Measurements from ENCODE around the gene OR4D2.

Gene OR4D2

GRCh38 chr17:58166682-58167081 is at the start of gene OR4D2:
OR4D2 (plus strand) TSS chr17:58166982; CDS start chr17:58169656, 2,674 bp downstream.
- TF ChIP-seq GATA3 (IDR thresholded peaks at IDR 0.05; ENCODE audit: low read depth, low read length) (no peak), GATA2 (IDR thresholded peaks at IDR 0.05; ENCODE audit: low read depth, low read length) (no peak)

- no peak for TF ChIP-seq GATA3 (IDR thresholded peaks at IDR 0.05; ENCODE audit: low read depth, low read length)
- no peak for TF ChIP-seq GATA2 (IDR thresholded peaks at IDR 0.05; ENCODE audit: low read depth, low read length)
Measured at GRCh38 chr17:58117382-58117781, 49.4 kb upstream of the OR4D2 start.

- TF ChIP-seq GATA3 (IDR thresholded peaks at IDR 0.05; ENCODE audit: low read depth, low read length) (no peak), GATA2 (IDR thresholded peaks at IDR 0.05; ENCODE audit: low read depth, low read length) (no peak)
Measured at GRCh38 chr17:58119491-58119890, 47.3 kb upstream of the OR4D2 start.

- TF ChIP-seq GATA2 (IDR thresholded peaks at IDR 0.05; ENCODE audit: low read depth, low read length) (no peak), GATA3 (IDR thresholded peaks at IDR 0.05; ENCODE audit: low read depth, low read length) (no peak)
Measured at GRCh38 chr17:58120195-58120822, 46.5 kb upstream of the OR4D2 start.

GRCh38 chr17:58121925-58122324 is 44.9 kb upstream of the OR4D2 start:
- no peak for TF ChIP-seq GATA2 (IDR thresholded peaks at IDR 0.05; ENCODE audit: low read depth, low read length)
- no peak for TF ChIP-seq GATA3 (IDR thresholded peaks at IDR 0.05; ENCODE audit: low read depth, low read length)

- TF ChIP-seq GATA3 (IDR thresholded peaks at IDR 0.05; ENCODE audit: low read depth, low read length) (no peak), GATA2 (IDR thresholded peaks at IDR 0.05; ENCODE audit: low read depth, low read length) (no peak)
Measured at GRCh38 chr17:58127846-58128245, 38.9 kb upstream of the OR4D2 start.

GRCh38 chr17:58136669-58137279 is 30.0 kb upstream of the OR4D2 start:
- TF ChIP-seq GATA2 (IDR thresholded peaks at IDR 0.05; ENCODE audit: low read depth, low read length): no peak
- TF ChIP-seq GATA3 (IDR thresholded peaks at IDR 0.05; ENCODE audit: low read depth, low read length): no peak

- TF ChIP-seq GATA2 (IDR thresholded peaks at IDR 0.05; ENCODE audit: low read depth, low read length) (no peak), GATA3 (IDR thresholded peaks at IDR 0.05; ENCODE audit: low read depth, low read length) (no peak)
Measured at GRCh38 chr17:58141505-58141904, 25.3 kb upstream of the OR4D2 start.

GRCh38 chr17:58144801-58145200 is 22.0 kb upstream of the OR4D2 start:
- no peak for TF ChIP-seq GATA3 (IDR thresholded peaks at IDR 0.05; ENCODE audit: low read depth, low read length)
- no peak for TF ChIP-seq GATA2 (IDR thresholded peaks at IDR 0.05; ENCODE audit: low read depth, low read length)

GRCh38 chr17:58147930-58148434 is 18.8 kb upstream of the OR4D2 start, which contains the start of gene OR4D1:
OR4D1 (plus strand) TSS chr17:58148384; CDS start chr17:58155154, 6,770 bp downstream.
- TF ChIP-seq GATA3 (IDR thresholded peaks at IDR 0.05; ENCODE audit: low read depth, low read length): no peak
- TF ChIP-seq GATA2 (IDR thresholded peaks at IDR 0.05; ENCODE audit: low read depth, low read length): no peak

GRCh38 chr17:58148609-58149008 is 18.2 kb upstream of the OR4D2 start:
- TF ChIP-seq GATA3 (IDR thresholded peaks at IDR 0.05; ENCODE audit: low read depth, low read length): no peak
- no peak for TF ChIP-seq GATA2 (IDR thresholded peaks at IDR 0.05; ENCODE audit: low read depth, low read length)

- TF ChIP-seq GATA2 (IDR thresholded peaks at IDR 0.05; ENCODE audit: low read depth, low read length): no peak
- TF ChIP-seq GATA3 (IDR thresholded peaks at IDR 0.05; ENCODE audit: low read depth, low read length): no peak
Measured at GRCh38 chr17:58150394-58150793, 16.4 kb upstream of the OR4D2 start.

GRCh38 chr17:58153046-58153445 is 13.7 kb upstream of the OR4D2 start:
- TF ChIP-seq GATA3 (IDR thresholded peaks at IDR 0.05; ENCODE audit: low read depth, low read length) (no peak), GATA2 (IDR thresholded peaks at IDR 0.05; ENCODE audit: low read depth, low read length) (no peak)

- TF ChIP-seq GATA3 (IDR thresholded peaks at IDR 0.05; ENCODE audit: low read depth, low read length): no peak
- peak; percentile 15; the same call in 1 of the 2 replicates for TF ChIP-seq GATA2 (IDR thresholded peaks at IDR 0.05; ENCODE audit: low read depth, low read length)
Measured at GRCh38 chr17:58153671-58154070, 13.1 kb upstream of the OR4D2 start.
